NCI-H2029 treated with DMSO at 0.1 percent for 48 hours (cell line): ENCODE results near the gene UBB.

Experiments used
- DNase-seq: peaks from one replicate; lab custom pipeline; 2025; lab: John Stamatoyannopoulos, UW

The UBB gene

GRCh38 chr17:16418685-16419068 lies 37.8 kb downstream of the UBB start:
- DNase-seq = no peak

- no peak for DNase-seq
These were observed 38.4 kb downstream of the UBB start for GRCh38 chr17:16419074-16419928.

GRCh38 chr17:16419929-16420271 lies 39.0 kb downstream of the UBB start:
- no peak for DNase-seq

DNA sequence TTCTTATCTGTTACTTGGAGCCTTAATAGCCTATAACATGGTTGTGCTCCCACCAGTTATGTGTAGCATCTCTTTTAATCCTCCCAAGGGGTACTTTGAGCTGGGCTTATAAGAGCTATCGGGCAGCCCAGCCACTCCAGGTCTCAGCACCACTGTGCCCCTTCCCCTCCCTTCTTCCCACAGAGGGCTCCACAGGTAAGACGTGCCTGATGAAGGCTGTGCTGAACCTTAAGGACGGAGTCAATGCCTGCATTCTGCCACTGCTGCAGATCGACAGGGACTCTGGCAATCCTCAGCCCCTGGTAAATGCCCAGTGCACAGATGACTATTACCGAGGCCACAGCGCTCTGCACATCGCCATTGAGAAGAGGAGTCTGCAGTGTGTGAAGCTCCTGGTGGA lies 41.5 kb downstream of the UBB start:
- no peak for DNase-seq

- no peak for DNase-seq
These were observed 42.5 kb downstream of the UBB start for GRCh38 chr17:16423226-16423872.

GRCh38 chr17:16425202-16425601 lies 44.3 kb downstream of the UBB start:
- no peak for DNase-seq

- DNase-seq = peak; percentile 8
These were observed 45.1 kb downstream of the UBB start for GRCh38 chr17:16425698-16426659.

DNA sequence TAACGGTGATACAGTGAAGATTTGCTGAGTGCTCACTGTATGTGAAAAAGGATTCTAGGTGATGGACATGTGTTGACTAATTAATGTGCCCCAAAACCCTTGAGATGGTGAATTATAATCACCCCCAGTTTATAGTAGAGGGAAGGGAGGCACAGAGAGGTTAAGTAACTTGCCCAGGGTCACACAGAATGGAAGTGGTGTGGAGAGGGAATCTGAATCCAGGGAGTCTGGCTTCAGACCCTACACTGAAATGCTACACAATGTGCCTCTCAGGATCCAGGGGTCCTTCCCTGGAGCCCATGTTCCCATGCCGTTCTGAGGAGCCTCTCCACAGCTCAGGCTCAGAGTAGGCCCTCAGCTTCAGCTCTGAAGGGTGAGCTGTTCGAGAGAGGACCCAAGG lies 46.1 kb downstream of the UBB start:
- DNase-seq = no peak

- DNase-seq = no peak
These were observed 47.4 kb downstream of the UBB start for GRCh38 chr17:16428098-16428882.

DNA sequence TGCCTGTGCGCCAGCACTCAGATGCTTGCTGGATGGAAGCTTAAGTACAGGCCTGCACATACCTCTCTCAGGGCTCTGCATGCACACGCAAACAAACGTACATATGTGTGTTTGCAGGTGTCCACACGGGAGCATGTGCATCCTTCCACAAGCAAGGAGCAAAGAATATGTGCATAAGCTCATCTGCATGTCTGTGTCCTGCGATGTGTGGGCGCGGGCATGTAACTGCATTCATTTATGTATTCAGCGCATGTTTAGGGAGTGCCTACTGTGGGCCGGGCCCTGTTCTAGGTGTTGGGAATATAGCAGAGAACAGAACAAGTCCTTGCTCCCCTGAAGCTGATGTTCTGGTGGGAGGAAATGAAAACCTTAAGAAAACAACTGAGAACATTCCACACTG lies 48.2 kb downstream of the UBB start:
- DNase-seq = no peak

DNA sequence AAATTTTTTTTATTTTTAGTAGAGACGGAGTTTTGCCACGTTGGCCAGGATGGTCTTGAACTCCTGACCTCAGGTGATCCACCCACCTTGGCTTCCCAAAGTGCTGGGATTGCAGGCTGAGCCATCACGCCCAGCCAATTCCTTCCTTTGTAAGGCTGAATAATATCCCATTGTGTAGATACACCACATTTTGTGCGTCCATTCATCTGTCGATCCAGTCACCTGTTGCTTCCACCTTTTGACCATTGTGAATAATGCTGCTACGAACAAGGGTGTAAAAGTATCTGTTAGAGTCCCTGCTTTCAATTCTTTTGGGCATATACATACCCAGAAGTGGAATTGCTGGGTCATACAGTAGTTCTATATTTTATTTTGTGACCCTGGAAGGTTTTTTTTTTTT lies 49.8 kb downstream of the UBB start:
- no peak for DNase-seq

DNA sequence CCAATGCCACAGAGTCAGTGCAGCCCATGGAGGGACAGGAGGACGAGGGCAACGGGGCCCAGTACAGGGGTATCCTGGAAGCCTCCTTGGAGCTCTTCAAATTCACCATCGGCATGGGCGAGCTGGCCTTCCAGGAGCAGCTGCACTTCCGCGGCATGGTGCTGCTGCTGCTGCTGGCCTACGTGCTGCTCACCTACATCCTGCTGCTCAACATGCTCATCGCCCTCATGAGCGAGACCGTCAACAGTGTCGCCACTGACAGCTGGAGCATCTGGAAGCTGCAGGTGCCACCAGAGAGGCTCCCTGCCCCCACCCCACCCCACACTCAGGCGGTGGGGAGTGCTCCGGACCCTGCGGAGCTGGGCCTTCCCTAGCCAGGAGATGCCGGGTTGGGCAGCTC lies 51.1 kb downstream of the UBB start:
- no peak for DNase-seq
